ENCODE results near the gene CTH.
"Not testable (repeated sequence)": the region's sequence is repeated elsewhere in the genome, so short reads cannot be mapped to it uniquely, and the experiment has no call there.

Gene CTH

GRCh38 chr1:70410604-70411359, at the start of gene CTH:
CTH (plus strand) TSS chr1:70411268; CDS start chr1:70411416, 148 bp downstream.
- DNase-seq: peak; percentile 96

- DNase-seq: peak; percentile 67
Observed at GRCh38 chr1:70361727-70362398, 49.2 kb upstream of the CTH start.

GRCh38 chr1:70364439-70364838, 46.6 kb upstream of the CTH start:
- no peak for DNase-seq

GRCh38 chr1:70366425-70366952, 44.6 kb upstream of the CTH start:
- DNase-seq: not testable (repeated sequence)

GRCh38 chr1:70366997-70367396, 44.1 kb upstream of the CTH start:
- not testable (repeated sequence) for DNase-seq

- not testable (repeated sequence) for DNase-seq
Observed at GRCh38 chr1:70367397-70367796, 43.7 kb upstream of the CTH start.

- peak; percentile 96 for DNase-seq
Observed at GRCh38 chr1:70371586-70371985, 39.5 kb upstream of the CTH start.

- DNase-seq: no peak
Observed at GRCh38 chr1:70372426-70372825, 38.6 kb upstream of the CTH start.

GRCh38 chr1:70373580-70373979, 37.5 kb upstream of the CTH start:
- DNase-seq: peak; percentile 75

- no peak for DNase-seq
Observed at GRCh38 chr1:70376196-70376595, 34.9 kb upstream of the CTH start.

- no peak for DNase-seq
Observed at GRCh38 chr1:70382682-70383081, 28.4 kb upstream of the CTH start.

GRCh38 chr1:70383483-70383882, 27.6 kb upstream of the CTH start:
- no peak for DNase-seq

- DNase-seq: no peak
Observed at GRCh38 chr1:70384542-70384941, 26.5 kb upstream of the CTH start.

- DNase-seq: no peak
Observed at GRCh38 chr1:70385477-70385876, 25.6 kb upstream of the CTH start.

GRCh38 chr1:70386121-70386520, 24.9 kb upstream of the CTH start:
- no peak for DNase-seq

GRCh38 chr1:70387507-70387906, 23.6 kb upstream of the CTH start:
- no peak for DNase-seq

- no peak for DNase-seq
Observed at GRCh38 chr1:70392626-70393025, 18.4 kb upstream of the CTH start.

GRCh38 chr1:70396607-70397006, 14.5 kb upstream of the CTH start:
- no peak for DNase-seq

GRCh38 chr1:70397013-70397412, 14.1 kb upstream of the CTH start:
- no peak for DNase-seq

- DNase-seq: no peak
Observed at GRCh38 chr1:70400335-70400734, 10.7 kb upstream of the CTH start.

GRCh38 chr1:70401974-70402373, 9.1 kb upstream of the CTH start:
- DNase-seq: no peak

- no peak for DNase-seq
Observed at GRCh38 chr1:70403759-70404158, 7.3 kb upstream of the CTH start.

GRCh38 chr1:70405780-70406416, 5.2 kb upstream of the CTH start:
- no peak for DNase-seq

- no peak for DNase-seq
Observed at GRCh38 chr1:70409136-70409535, 1.9 kb upstream of the CTH start.
